ENCODE results near the gene PCDHB12. TPM values are rescaled to one million over a fixed set of nuclear protein-coding genes. Genes with fewer than 3 reads are reported as not detected.
"Not testable (repeated sequence)": the region's sequence is repeated elsewhere in the genome, so short reads cannot be mapped to it uniquely, and the experiment has no call there.

Gene PCDHB12
- total and polyA plus RNA-seq, 2 donors (not counting 1 experiment from before 2014, with no cell fraction given), result not detected

DNA sequence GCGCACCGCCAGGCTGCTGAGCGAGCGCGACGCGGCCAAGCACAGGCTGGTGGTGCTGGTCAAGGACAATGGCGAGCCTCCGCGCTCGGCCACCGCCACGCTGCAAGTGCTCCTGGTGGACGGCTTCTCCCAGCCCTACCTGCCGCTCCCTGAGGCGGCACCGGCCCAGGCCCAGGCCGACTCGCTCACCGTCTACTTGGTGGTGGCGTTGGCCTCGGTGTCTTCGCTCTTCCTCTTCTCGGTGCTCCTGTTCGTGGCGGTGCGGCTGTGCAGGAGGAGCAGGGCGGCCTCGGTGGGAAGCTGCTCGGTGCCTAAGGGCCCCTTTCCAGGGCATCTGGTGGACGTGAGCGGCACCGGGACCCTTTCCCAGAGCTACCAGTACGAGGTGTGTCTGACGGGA, 6.9 kb upstream of the PCDHB12 start:
- H3K27me3 Mint-ChIP-seq; H3K4me1 ChIP-seq (ENCODE audit: control insufficient read depth in 2 of 2, insufficient read depth in 2 of 2, low read length in 2 of 2); H3K27me3 ChIP-seq (replicated peaks in 1 of 4; ENCODE audit: control extremely low read depth in 1 of 4, control insufficient read depth in 3 of 4, insufficient read depth in 4 of 4, low read length in 3 of 4); DNase-seq; H3K9ac ChIP-seq (ENCODE audit: low read length); H4K20me1 ChIP-seq (ENCODE audit: control insufficient read depth, insufficient read depth, low read length, poor library complexity, severe bottlenecking); H3K36me3 ChIP-seq (replicated peaks in 1 of 2; ENCODE audit: control extremely low read depth in 1 of 2, control insufficient read depth in 1 of 2, extremely low read depth in 1 of 2, insufficient read depth in 2 of 2, low read length in 1 of 2); H3K27ac Mint-ChIP-seq; ATAC-seq (ENCODE audit: low read depth); H3K4me1 Mint-ChIP-seq; H3K27ac ChIP-seq (ENCODE audit: low read length in 2 of 2); POLR2A ChIA-PET; H3K4me3 Mint-ChIP-seq; intact Hi-C loops (cut with micrococcal nuclease); H3K4me3 ChIP-seq (ENCODE audit: control extremely low read depth in 1 of 5, extremely low read depth in 1 of 5, insufficient read depth in 1 of 5, low read depth in 2 of 5, low read length in 4 of 5); CTCF ChIA-PET; H3K4me2 ChIP-seq (replicated peaks; ENCODE audit: low read depth, low read length, poor library complexity, severe bottlenecking); H3K9me3 Mint-ChIP-seq (ENCODE audit: insufficient read depth); H3K79me2 ChIP-seq (ENCODE audit: control insufficient read depth, insufficient read depth, low read length); H2AFZ ChIP-seq (ENCODE audit: insufficient read depth, low read depth, low read length, poor library complexity, severe bottlenecking): not testable (repeated sequence)
- peaks cover 4 to 25% (median 12%) of the 10 kb centered on the region in 3 donors for H3K9me3 ChIP-seq (ENCODE audit: control extremely low read depth in 1 of 3, control insufficient read depth in 2 of 3, insufficient read depth in 1 of 3, low read length in 2 of 3)
- WGBS (ENCODE audit: insufficient coverage), result 53% methylated on average over 28 of the region's 35 CpGs

DNA sequence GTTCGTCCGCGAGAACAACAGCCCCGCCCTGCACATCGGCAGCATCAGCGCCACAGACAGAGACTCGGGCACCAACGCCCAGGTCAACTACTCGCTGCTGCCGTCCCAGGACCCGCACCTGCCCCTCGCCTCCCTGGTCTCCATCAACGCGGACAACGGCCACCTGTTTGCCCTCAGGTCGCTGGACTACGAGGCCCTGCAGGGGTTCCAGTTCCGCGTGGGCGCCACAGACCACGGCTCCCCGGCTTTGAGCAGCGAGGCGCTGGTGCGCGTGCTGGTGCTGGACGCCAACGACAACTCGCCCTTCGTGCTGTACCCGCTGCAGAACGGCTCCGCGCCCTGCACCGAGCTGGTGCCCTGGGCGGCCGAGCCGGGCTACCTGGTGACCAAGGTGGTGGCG, 1.8 kb downstream of the PCDHB12 start:
- H3K27ac Mint-ChIP-seq; H3K36me3 ChIP-seq (replicated peaks in 1 of 2; ENCODE audit: control extremely low read depth in 1 of 2, control insufficient read depth in 1 of 2, extremely low read depth in 1 of 2, insufficient read depth in 2 of 2, low read length in 1 of 2); H3K4me1 ChIP-seq (ENCODE audit: control insufficient read depth in 2 of 2, insufficient read depth in 2 of 2, low read length in 2 of 2); H3K4me1 Mint-ChIP-seq; intact Hi-C loops (cut with micrococcal nuclease); H3K9ac ChIP-seq (ENCODE audit: low read length); H3K9me3 Mint-ChIP-seq (ENCODE audit: insufficient read depth); H3K27ac ChIP-seq (ENCODE audit: low read length in 2 of 2); H3K4me3 Mint-ChIP-seq; POLR2A ChIA-PET; H3K79me2 ChIP-seq (ENCODE audit: control insufficient read depth, insufficient read depth, low read length); H4K20me1 ChIP-seq (ENCODE audit: control insufficient read depth, insufficient read depth, low read length, poor library complexity, severe bottlenecking); DNase-seq; CTCF ChIA-PET; H3K4me3 ChIP-seq (ENCODE audit: control extremely low read depth in 1 of 5, extremely low read depth in 1 of 5, insufficient read depth in 1 of 5, low read depth in 2 of 5, low read length in 4 of 5); H3K4me2 ChIP-seq (replicated peaks; ENCODE audit: low read depth, low read length, poor library complexity, severe bottlenecking); H2AFZ ChIP-seq (ENCODE audit: insufficient read depth, low read depth, low read length, poor library complexity, severe bottlenecking); ATAC-seq (ENCODE audit: low read depth): not testable (repeated sequence)
- Histone ChIP-seq H3K27me3 (replicated peaks in 1 of 4; ENCODE audit: control extremely low read depth in 1 of 4, control insufficient read depth in 3 of 4, insufficient read depth in 4 of 4, low read length in 3 of 4) (peaks cover 0 to 19% (median 11%) of the 10 kb centered on the region in 4 experiments), H3K9me3 (ENCODE audit: control extremely low read depth in 1 of 3, control insufficient read depth in 2 of 3, insufficient read depth in 1 of 3, low read length in 2 of 3) (peaks cover 0 to 11% (median 4%) of the 10 kb centered on the region in 3 donors)
- 49% methylated on average over 21 of the region's 39 CpGs for WGBS (ENCODE audit: insufficient coverage)
- peaks cover 48% of the 10 kb centered on the region for H3K27me3 Mint-ChIP-seq

DNA sequence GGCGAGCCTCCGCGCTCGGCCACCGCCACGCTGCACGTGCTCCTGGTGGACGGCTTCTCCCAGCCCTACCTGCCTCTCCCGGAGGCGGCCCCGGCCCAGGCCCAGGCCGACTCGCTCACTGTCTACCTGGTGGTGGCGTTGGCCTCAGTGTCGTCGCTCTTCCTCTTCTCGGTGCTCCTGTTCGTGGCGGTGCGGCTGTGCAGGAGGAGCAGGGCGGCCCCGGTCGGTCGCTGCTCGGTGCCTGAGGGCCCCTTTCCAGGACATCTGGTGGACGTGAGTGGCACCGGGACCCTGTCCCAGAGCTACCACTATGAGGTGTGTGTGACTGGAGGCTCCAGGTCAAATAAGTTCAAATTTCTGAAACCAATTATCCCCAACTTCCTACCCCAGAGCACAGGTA, 2.3 kb downstream of the PCDHB12 start:
- 22% methylated on average over 11 of the region's 27 CpGs for WGBS (ENCODE audit: insufficient coverage)
- POLR2A ChIA-PET; H3K9me3 Mint-ChIP-seq (ENCODE audit: insufficient read depth); H3K27ac ChIP-seq (ENCODE audit: low read length in 2 of 2); H3K4me2 ChIP-seq (replicated peaks; ENCODE audit: low read depth, low read length, poor library complexity, severe bottlenecking); DNase-seq; H4K20me1 ChIP-seq (ENCODE audit: control insufficient read depth, insufficient read depth, low read length, poor library complexity, severe bottlenecking); H2AFZ ChIP-seq (ENCODE audit: insufficient read depth, low read depth, low read length, poor library complexity, severe bottlenecking); H3K4me3 ChIP-seq (ENCODE audit: control extremely low read depth in 1 of 5, extremely low read depth in 1 of 5, insufficient read depth in 1 of 5, low read depth in 2 of 5, low read length in 4 of 5); ATAC-seq (ENCODE audit: low read depth); H3K4me1 Mint-ChIP-seq; CTCF ChIA-PET; H3K36me3 ChIP-seq (replicated peaks in 1 of 2; ENCODE audit: control extremely low read depth in 1 of 2, control insufficient read depth in 1 of 2, extremely low read depth in 1 of 2, insufficient read depth in 2 of 2, low read length in 1 of 2); H3K27ac Mint-ChIP-seq; H3K79me2 ChIP-seq (ENCODE audit: control insufficient read depth, insufficient read depth, low read length); H3K4me1 ChIP-seq (ENCODE audit: control insufficient read depth in 2 of 2, insufficient read depth in 2 of 2, low read length in 2 of 2); intact Hi-C loops (cut with micrococcal nuclease); H3K4me3 Mint-ChIP-seq; H3K9ac ChIP-seq (ENCODE audit: low read length): not testable (repeated sequence)
- Histone ChIP-seq H3K9me3 (ENCODE audit: control extremely low read depth in 1 of 3, control insufficient read depth in 2 of 3, insufficient read depth in 1 of 3, low read length in 2 of 3) (peaks cover 0 to 16% (median 4%) of the 10 kb centered on the region in 3 donors), H3K27me3 (replicated peaks in 1 of 4; ENCODE audit: control extremely low read depth in 1 of 4, control insufficient read depth in 3 of 4, insufficient read depth in 4 of 4, low read length in 3 of 4) (peaks cover 0 to 15% (median 11%) of the 10 kb centered on the region in 4 experiments)
- H3K27me3 Mint-ChIP-seq, result peaks cover 48% of the 10 kb centered on the region

DNA sequence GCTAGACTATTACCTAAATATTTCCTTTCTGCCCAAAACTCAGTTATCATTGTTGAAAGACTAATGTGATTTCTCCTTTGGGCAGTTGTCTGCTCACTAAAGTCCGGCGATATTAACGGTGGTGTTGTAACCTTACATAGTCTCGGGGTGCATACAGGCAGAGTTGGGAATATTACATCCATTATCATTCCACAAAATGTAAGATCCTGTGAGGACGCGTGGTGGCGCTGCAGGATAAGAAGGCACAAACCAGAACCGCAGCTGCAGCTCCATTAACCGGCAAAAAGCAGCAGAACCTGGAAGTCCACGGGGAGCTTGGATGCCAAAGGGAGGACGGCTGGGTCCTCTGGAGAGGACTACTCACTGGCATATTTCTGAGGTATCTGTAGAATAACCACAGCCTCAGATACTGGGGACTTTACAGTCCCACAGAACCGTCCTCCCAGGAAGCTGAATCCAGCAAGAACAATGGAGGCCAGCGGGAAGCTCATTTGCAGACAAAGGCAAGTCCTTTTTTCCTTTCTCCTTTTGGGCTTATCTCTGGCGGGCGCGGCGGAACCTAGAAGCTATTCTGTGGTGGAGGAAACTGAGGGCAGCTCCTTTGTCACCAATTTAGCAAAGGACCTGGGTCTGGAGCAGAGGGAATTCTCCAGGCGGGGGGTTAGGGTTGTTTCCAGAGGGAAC, 5.3 kb downstream of the PCDHB12 start, which contains the start of gene PCDHB13:
TSS of gene PCDHB13 (plus strand) at position 264 of the 684 bp plus-strand sequence. CDS start at position 469, 205 bp downstream.
- H4K20me1 ChIP-seq (ENCODE audit: control insufficient read depth, insufficient read depth, low read length, poor library complexity, severe bottlenecking); DNase-seq; H3K9me3 Mint-ChIP-seq (ENCODE audit: insufficient read depth); H3K36me3 ChIP-seq (replicated peaks in 1 of 2; ENCODE audit: control extremely low read depth in 1 of 2, control insufficient read depth in 1 of 2, extremely low read depth in 1 of 2, insufficient read depth in 2 of 2, low read length in 1 of 2); H3K4me3 Mint-ChIP-seq; H3K4me1 Mint-ChIP-seq; H2AFZ ChIP-seq (ENCODE audit: insufficient read depth, low read depth, low read length, poor library complexity, severe bottlenecking); H3K27ac ChIP-seq (ENCODE audit: low read length in 2 of 2); H3K27ac Mint-ChIP-seq; H3K79me2 ChIP-seq (ENCODE audit: control insufficient read depth, insufficient read depth, low read length); H3K4me2 ChIP-seq (replicated peaks; ENCODE audit: low read depth, low read length, poor library complexity, severe bottlenecking); H3K9ac ChIP-seq (ENCODE audit: low read length); POLR2A ChIA-PET; ATAC-seq (ENCODE audit: low read depth); H3K4me1 ChIP-seq (ENCODE audit: control insufficient read depth in 2 of 2, insufficient read depth in 2 of 2, low read length in 2 of 2); H3K4me3 ChIP-seq (ENCODE audit: control extremely low read depth in 1 of 5, extremely low read depth in 1 of 5, insufficient read depth in 1 of 5, low read depth in 2 of 5, low read length in 4 of 5); intact Hi-C loops (cut with micrococcal nuclease): not testable (repeated sequence)
- H3K27me3 ChIP-seq (replicated peaks in 1 of 4; ENCODE audit: control extremely low read depth in 1 of 4, control insufficient read depth in 3 of 4, insufficient read depth in 4 of 4, low read length in 3 of 4), result peaks cover 0 to 13% (median 10%) of the 10 kb centered on the region in 4 experiments
- CTCF ChIA-PET, result interaction anchor here (0.6 kb wide), 1 partner anchor 1206 kb away, joined by 3 read pairs; no protein-coding TSS in a partner anchor
- 17% methylated on average over 1 of the region's 18 CpGs for WGBS (ENCODE audit: insufficient coverage)
- peaks cover 0 to 29% (median 11%) of the 10 kb centered on the region in 3 donors for H3K9me3 ChIP-seq (ENCODE audit: control extremely low read depth in 1 of 3, control insufficient read depth in 2 of 3, insufficient read depth in 1 of 3, low read length in 2 of 3)
- peaks cover 47% of the 10 kb centered on the region for H3K27me3 Mint-ChIP-seq

All from B cell (primary cell).